ENCODE results near the gene INHBE. TPM values are rescaled to one million over a fixed set of nuclear protein-coding genes. Genes with fewer than 3 reads are reported as not detected.

The INHBE gene
- total RNA-seq, 1 experiment from 2014 or later: 10.1 TPM

- no peak overlapping the region for H3K18ac ChIP-seq (ENCODE audit: insufficient read length, low read depth, low read length)
- peak; percentile 25 for DNase-seq
- H3K4me2 ChIP-seq (ENCODE audit: insufficient read depth, insufficient read length, low read length): no peak overlapping the region
- H4K20me1 ChIP-seq (ENCODE audit: control insufficient read depth, insufficient read depth, insufficient read length): no peaks in the 10 kb centered on the region
- Mint-ChIP-seq H3K4me1 (peaks cover 14 to 16% of the 10 kb centered on the region in 2 experiments), H3K9me3 (no peaks in the 10 kb centered on the region), H3K27me3 (ENCODE audit: low read depth) (peaks cover 42% of the 10 kb centered on the region), H3K27ac (0 out of 7 replicates have a peak overlapping the region, but pooled peaks of 1 of the 3 experiments have one; percentile 9), H3K4me3 (no peak overlapping the region; a peak in 1 of 5 replicates), H3K36me3 (ENCODE audit: insufficient read depth in 1 of 3, low read depth in 3 of 3) (peaks cover 0 to 36% (median 19%) of the 10 kb centered on the region in 3 experiments)
- no peaks in the 10 kb centered on the region for H3K79me1 ChIP-seq (ENCODE audit: insufficient read depth, low read depth, low read length, poor library complexity, severe bottlenecking)
- no peak overlapping the region for H3K56ac ChIP-seq (ENCODE audit: insufficient read length, low read depth, low read length)
- H2BK20ac ChIP-seq (ENCODE audit: low read depth, low read length, poor library complexity, severe bottlenecking): no peak overlapping the region
- no peaks in the 10 kb centered on the region for H3K4me1 ChIP-seq (ENCODE audit: insufficient read depth, low read length)
- no peak overlapping the region for H4K8ac ChIP-seq (replicated peaks; ENCODE audit: insufficient read length, low read depth, low read length)
- no peak overlapping the region for H3T11ph ChIP-seq (ENCODE audit: low read length)
- H3K14ac ChIP-seq (ENCODE audit: insufficient read depth, low read length): no peak overlapping the region
- H2BK5ac ChIP-seq (ENCODE audit: insufficient read length, low read length): no peak overlapping the region
- no peak for TF ChIP-seq CTCF (conservative IDR thresholded peaks at IDR 0.05)
- H3K4ac ChIP-seq (ENCODE audit: low read depth, low read length): no peak overlapping the region
- H2BK15ac ChIP-seq (ENCODE audit: low read depth, low read length): no peak overlapping the region
- no peaks in the 10 kb centered on the region for H3K27me3 ChIP-seq (ENCODE audit: insufficient read depth, low read length)
- H3K79me2 ChIP-seq (ENCODE audit: insufficient read depth, low read length): no peaks in the 10 kb centered on the region
- WGBS (ENCODE audit: extremely low coverage, insufficient read length, low lambda C conversion rate): no CpG with 5 or more reads among the region's 12 CpGs
- peaks cover 10% of the 10 kb centered on the region for H3K23me2 ChIP-seq (ENCODE audit: insufficient read length, low read depth, low read length, poor library complexity, severe bottlenecking)
- H2BK12ac ChIP-seq (ENCODE audit: insufficient read length, low read depth, low read length): no peak overlapping the region
- no peak overlapping the region for H2AK5ac ChIP-seq (ENCODE audit: insufficient read length, low read length)
- no peak overlapping the region for H3K27ac ChIP-seq (ENCODE audit: insufficient read length, low read depth, low read length)
- H4K5ac ChIP-seq (ENCODE audit: insufficient read length, low read depth, low read length): no peak overlapping the region
- no peaks in the 10 kb centered on the region for H3K9me3 ChIP-seq (ENCODE audit: control insufficient read depth, low read depth, low read length)
- no peak overlapping the region for H2AFZ ChIP-seq (ENCODE audit: low read length)
- no peak overlapping the region for H4K91ac ChIP-seq (ENCODE audit: insufficient read length, low read depth, low read length)
- no peak overlapping the region for H2BK120ac ChIP-seq (ENCODE audit: low read depth, low read length, poor library complexity, severe bottlenecking)
- no peak overlapping the region for H3K23ac ChIP-seq (ENCODE audit: insufficient read length, low read depth, low read length)
- no peak overlapping the region for H3K9ac ChIP-seq (ENCODE audit: extremely low read depth, insufficient read length, low read length)
Observed at GRCh38 chr12:57464569-57464968, 9.5 kb downstream of the INHBE start.

Measured in H9 (cell line).